Left renal cortex interstitium (tissue), 4 donors: ENCODE data around the gene SSX4B. TPM values are rescaled to one million over a fixed set of nuclear protein-coding genes. Genes with fewer than 3 reads are reported as not detected.
"Not testable (repeated sequence)": the region's sequence is repeated elsewhere in the genome, so short reads cannot be mapped to it uniquely, and the experiment has no call there.

Experiments
- DNase-seq, 4 donors: peaks; one replicate each; pipeline ENCODE4 v3.0.0-alpha.2; 2013; ENCODE audit warnings: low read depth in 4 of 4, low spot score in 2 of 4, missing footprints in 1 of 4
- polyA plus RNA-seq, 4 donors: library from polyadenylated mRNA; unstranded; fragments of 120-200 nt; gene quantifications; one replicate each; pipeline ENCODE4 v1.2.1, GENCODE V29; 2013; ENCODE audit not compliant: insufficient read length in 4 of 4

SSX4B gene
- polyA plus RNA-seq, result not detected

GRCh38 chrX:48411860-48412259 is at the start of gene SSX4B:
SSX4B (minus strand) TSS chrX:48411960; CDS start chrX:48411372, 588 bp downstream.
- DNase-seq, result not testable (repeated sequence)

- no peak for DNase-seq
Measured at GRCh38 chrX:48460606-48461005, 48.8 kb upstream of the SSX4B start.

GRCh38 chrX:48460031-48460430 is 48.3 kb upstream of the SSX4B start:
- no peak for DNase-seq

GRCh38 chrX:48459483-48459882 is 47.7 kb upstream of the SSX4B start:
- DNase-seq, result no peak

- no peak for DNase-seq
Measured at GRCh38 chrX:48458711-48459110, 47.0 kb upstream of the SSX4B start.

- no peak for DNase-seq
Measured at GRCh38 chrX:48456628-48457331, 45.0 kb upstream of the SSX4B start.

- no peak for DNase-seq
Measured at GRCh38 chrX:48451708-48452107, 39.9 kb upstream of the SSX4B start.

GRCh38 chrX:48450076-48450475 is 38.3 kb upstream of the SSX4B start:
- DNase-seq, result no peak

GRCh38 chrX:48447201-48447600 is 35.4 kb upstream of the SSX4B start:
- not testable (repeated sequence) for DNase-seq

- DNase-seq, result not testable (repeated sequence)
Measured at GRCh38 chrX:48433713-48434112, 22.0 kb upstream of the SSX4B start.

- not testable (repeated sequence) for DNase-seq
Measured at GRCh38 chrX:48430166-48430565, 18.4 kb upstream of the SSX4B start.

- not testable (repeated sequence) for DNase-seq
Measured at GRCh38 chrX:48429606-48430005, 17.8 kb upstream of the SSX4B start.

GRCh38 chrX:48427027-48427716 is 15.4 kb upstream of the SSX4B start:
- not testable (repeated sequence) for DNase-seq

GRCh38 chrX:48397825-48398224 is 13.9 kb downstream of the SSX4B start:
- not testable (repeated sequence) for DNase-seq

GRCh38 chrX:48396931-48397330 is 14.8 kb downstream of the SSX4B start:
- DNase-seq, result not testable (repeated sequence)

GRCh38 chrX:48383239-48383638 is 28.5 kb downstream of the SSX4B start, which contains the start of gene SSX4:
SSX4 (plus strand) TSS chrX:48383539; CDS start chrX:48384054, 515 bp downstream.
- DNase-seq, result not testable (repeated sequence)

GRCh38 chrX:48370408-48370807 is 41.4 kb downstream of the SSX4B start:
- not testable (repeated sequence) for DNase-seq

- not testable (repeated sequence) for DNase-seq
Measured at GRCh38 chrX:48367717-48368408, 43.9 kb downstream of the SSX4B start.

- not testable (repeated sequence) for DNase-seq
Measured at GRCh38 chrX:48359281-48359680, 52.5 kb downstream of the SSX4B start.

- DNase-seq, result no peak
Measured at GRCh38 chrX:48357681-48358080, 54.1 kb downstream of the SSX4B start.
